ENCODE results near the gene PDZD2.
"Not testable (repeated sequence)": the region's sequence is repeated elsewhere in the genome, so short reads cannot be mapped to it uniquely, and the experiment has no call there.

The PDZD2 gene

DNA sequence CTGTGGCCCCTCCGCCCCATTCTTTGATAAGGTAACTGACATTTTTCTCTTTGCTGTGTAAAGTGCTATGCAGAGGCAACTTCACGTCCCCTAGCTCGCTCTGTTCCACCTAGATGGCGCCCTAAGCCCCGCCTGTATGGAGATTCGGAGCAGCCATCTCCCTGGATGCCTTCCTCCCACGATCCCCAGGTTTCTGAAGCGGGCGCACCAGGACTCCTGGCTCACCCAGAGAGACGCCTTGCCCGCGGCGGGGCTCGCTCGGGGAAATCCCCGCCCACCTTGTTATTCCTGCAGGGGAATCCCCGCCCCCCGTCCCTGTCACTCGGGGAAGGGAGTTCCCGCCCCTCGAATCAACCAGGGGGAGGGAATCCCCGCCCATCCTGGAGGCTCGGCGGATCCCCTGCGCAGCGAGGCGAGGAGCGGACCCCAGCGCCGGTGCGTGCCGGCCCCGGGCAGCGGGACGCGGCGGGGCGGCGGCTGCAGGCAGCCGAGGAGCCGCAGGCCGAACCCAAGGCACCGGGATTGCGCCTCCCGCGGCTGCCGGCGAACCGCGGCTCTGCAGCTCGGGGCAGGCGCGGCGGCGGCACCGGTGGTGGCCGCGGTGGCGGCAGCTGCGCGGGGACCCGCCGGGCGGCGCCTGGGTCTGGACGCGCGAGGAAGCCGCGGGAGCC, at the start of gene PDZD2:
PDZD2 (plus strand) TSS at position 384 of the 671 bp plus-strand sequence.
- TF ChIP-seq CTCF (IDR thresholded peaks at IDR 0.05; ENCODE audit: insufficient read depth, missing control alignments) = peak; percentile 47
- FAIRE-seq = no peak
- DNase-seq (ENCODE audit: insufficient read length, low spot score) = peak; percentile 89

DNA sequence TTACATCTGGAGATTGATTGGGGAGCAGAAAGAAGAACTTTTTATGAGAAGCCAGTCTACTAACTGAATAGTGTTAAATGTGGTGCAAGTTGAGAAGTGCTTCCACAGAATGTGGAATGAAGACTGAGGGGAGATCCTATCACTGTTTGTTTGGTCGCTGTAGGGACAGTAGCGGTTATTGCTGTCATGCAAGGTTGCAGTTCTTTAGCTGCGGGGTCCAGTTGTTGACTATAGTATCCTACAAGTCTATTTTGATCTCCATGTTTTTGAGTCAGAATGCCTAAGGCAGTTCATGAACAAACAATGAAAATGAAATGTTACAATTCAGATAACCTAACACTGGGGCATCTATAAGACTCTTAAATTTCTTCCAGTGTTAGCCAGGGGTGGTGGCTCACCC, 45.3 kb upstream of the PDZD2 start:
- no peak for TF ChIP-seq CTCF (IDR thresholded peaks at IDR 0.05; ENCODE audit: insufficient read depth, missing control alignments)
- FAIRE-seq = no peak
- no peak for DNase-seq (ENCODE audit: insufficient read length, low spot score)

DNA sequence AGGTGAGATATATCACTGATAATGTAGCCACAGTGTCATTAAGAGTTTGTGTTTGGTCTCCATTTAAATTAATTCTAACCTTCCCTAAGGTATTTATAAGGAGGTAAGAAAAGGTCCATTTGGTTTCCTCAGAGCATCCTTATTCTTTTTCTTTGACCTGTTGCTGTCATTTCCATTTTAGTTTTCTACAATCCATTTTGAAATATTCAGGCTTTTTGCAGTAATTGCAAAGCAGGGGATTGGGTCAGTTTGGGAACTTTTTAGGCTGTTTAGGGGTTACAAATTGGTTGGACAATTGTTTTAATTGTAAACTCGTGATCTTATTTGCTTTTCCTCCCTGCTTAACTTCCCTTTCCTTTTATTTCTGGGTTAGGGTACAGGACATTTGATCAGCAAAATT, 42.6 kb upstream of the PDZD2 start:
- FAIRE-seq = no peak
- no peak for TF ChIP-seq CTCF (IDR thresholded peaks at IDR 0.05; ENCODE audit: insufficient read depth, missing control alignments)
- DNase-seq (ENCODE audit: insufficient read length, low spot score) = no peak

DNA sequence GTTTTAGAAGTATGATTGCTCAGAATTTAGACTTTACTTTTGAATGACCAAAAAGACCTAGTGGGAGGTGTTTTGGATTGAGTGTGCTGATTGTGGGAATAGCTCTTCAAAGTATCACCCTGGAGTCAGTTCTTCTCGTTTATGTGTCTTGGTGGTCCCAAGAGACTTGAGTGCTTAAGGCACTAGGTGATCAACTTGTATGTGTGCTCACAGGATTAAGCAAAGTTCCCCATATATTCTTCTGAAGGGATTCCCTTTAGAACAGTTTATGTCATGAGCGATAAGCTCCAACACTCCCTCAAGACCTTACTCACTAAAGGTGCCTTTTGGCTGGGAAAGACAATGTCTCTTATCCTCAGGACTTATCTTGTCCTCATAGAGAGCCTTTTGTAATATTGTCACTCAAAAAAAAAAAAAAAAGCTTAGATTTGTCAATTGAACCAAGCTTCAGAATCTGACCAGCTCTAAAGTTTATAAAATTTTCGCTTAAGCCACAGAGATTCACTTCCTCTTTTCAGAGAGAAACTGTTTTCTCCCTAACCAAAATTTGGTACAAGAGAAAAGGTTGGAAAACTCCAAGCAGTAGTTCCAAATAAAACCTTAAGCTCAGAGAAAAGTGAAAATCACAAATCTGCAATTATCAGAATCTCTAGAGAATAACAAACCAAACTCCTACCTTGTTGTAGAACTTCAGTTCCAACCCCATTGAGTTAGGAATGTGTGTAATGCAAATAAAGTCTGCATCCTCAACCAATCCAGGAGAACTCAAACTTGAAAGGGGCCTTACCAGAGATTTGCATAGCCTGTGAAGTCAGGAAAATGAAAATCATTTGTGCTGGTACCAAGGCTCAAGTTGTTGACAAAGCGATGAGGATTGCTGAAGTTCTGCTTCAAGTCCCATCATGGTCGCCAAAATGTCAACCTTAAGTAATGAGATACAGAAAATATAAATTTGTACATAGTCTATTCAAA, 40.0 kb upstream of the PDZD2 start:
- no peak for TF ChIP-seq CTCF (IDR thresholded peaks at IDR 0.05; ENCODE audit: insufficient read depth, missing control alignments)
- FAIRE-seq = no peak
- no peak for DNase-seq (ENCODE audit: insufficient read length, low spot score)

- not testable (repeated sequence) for FAIRE-seq; DNase-seq (ENCODE audit: insufficient read length, low spot score)
Measured at GRCh38 chr5:31602305-31602704, 36.6 kb upstream of the PDZD2 start.

DNA sequence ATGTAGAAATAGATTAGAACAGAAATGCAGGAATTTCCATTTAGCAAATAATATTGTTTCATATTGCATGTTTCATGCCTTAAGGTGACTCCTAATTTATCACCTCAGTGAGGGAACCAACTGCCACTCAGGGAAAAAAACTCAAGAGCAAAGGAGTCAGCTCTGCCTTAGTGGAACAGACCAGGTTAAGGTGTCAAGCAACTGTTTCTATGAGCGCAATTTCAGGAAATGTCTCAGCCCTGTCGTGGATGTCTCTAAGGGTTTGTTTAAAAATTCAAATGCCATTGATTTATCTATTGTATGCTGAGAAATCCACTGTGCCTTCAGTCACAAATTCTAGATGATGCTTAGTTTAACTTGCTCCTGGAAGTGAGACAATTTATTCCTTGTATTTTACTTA, 34.7 kb upstream of the PDZD2 start:
- no peak for TF ChIP-seq CTCF (IDR thresholded peaks at IDR 0.05; ENCODE audit: insufficient read depth, missing control alignments)
- DNase-seq (ENCODE audit: insufficient read length, low spot score) = no peak
- no peak for FAIRE-seq

DNA sequence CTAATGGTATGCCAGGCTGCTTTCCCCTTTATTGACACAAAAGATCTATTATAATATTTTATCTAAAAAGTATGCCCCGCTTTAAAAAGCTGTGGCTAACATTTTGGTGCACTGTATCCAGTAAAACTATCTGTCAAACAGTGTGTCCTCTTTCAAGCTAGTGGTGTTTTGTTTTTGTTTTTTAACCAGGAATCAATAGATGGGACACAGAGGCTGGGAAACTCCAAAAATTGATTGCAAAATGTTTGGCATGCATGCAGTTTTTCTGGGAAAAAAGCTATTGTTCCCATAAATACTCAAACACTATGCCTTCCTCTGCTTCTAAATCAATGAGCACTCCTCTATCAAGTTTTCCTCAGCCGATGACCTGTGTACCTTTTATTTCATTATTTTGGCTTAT, 34.3 kb upstream of the PDZD2 start:
- FAIRE-seq (no peak), DNase-seq (ENCODE audit: insufficient read length, low spot score) (no peak)
- TF ChIP-seq CTCF (IDR thresholded peaks at IDR 0.05; ENCODE audit: insufficient read depth, missing control alignments) = no peak

All from D721Med (cell line).